Measurements from ENCODE around the gene FYN.
A peak's percentile ranks its signal among the peaks of the same experiment; 100 is the strongest.
"Not testable (repeated sequence)": the region's sequence is repeated elsewhere in the genome, so short reads cannot be mapped to it uniquely, and the experiment has no call there.

The FYN gene

DNA sequence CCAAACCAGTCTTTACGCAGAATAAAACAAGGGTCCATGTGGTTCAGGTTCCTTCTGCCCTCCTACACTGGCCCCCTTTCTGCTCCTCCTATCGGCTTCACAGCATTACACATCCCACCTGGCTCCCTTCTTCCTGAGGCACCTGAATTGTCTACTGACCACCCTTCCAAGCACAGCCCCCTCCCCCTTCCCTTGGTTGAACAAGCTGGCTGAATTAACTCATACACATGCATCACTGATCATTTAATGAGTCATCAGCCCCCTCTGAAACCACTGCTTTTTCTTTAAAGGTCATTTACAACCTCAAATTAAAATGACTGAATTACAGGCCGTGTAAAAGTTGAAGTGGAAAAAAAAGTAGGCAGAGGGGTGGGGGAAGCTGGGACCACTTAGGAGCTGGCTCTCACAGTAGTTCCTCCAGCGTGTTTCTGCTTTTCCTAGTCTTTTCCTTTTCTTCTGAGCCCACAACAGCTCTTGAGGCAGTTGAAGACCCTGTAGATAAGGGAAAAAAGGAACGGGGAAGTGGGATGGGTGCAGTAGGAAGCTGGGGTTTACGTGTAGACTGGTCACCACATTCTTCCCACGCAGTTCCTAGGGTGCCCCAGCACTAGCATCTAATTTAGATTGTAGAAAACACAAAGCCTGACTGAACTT lies 67.6 kb downstream of the FYN start:
- peak; percentile 45 for DNase-seq

DNA sequence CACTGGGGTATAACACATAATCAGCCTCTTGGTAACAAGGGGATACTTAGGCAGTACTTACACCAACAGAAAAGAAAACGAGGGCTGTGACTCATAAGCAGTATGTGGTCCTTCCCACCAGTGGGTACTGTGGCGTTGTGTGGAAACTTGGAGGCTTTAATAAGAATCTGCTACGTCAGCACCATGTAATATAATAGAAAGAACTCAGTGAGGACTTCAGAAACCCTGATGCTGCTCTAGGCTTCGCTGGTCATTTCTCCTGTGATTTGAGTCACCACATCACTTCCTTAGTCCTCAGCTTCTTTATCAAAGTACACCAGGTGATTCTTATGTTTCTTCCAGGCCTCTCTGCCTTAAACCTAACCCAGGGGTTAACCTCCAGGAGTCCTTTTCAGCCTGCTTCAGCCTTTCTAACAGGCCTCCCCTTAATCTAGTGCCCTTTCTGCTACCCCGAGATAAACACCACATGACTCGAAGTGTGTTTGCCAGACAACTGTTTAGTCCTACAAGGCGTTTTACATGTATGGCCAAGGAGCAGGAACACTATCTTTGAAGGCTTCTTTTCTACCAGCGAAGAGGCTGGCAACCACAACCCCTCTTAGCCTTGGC lies 68.5 kb downstream of the FYN start:
- peak; percentile 84 for DNase-seq

DNA sequence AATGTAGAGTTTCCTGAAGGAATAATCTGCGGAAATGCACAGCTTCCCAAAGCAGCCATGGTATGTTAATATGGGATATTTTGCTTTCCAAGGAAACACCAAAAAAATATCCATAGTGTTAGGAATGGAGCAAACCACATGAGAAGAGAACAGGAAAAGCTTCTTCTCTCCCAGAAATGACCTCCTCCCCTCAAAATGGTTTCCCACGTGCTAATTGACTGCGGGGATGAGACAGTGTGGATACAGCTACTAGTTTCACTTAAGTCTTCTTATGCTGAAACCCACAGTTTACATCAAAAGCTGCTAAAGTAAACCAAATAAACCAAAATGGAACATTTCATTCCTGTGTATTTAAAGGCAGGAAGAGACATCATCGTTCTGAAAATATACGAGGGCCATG lies 69.4 kb downstream of the FYN start:
- DNase-seq = no peak

DNA sequence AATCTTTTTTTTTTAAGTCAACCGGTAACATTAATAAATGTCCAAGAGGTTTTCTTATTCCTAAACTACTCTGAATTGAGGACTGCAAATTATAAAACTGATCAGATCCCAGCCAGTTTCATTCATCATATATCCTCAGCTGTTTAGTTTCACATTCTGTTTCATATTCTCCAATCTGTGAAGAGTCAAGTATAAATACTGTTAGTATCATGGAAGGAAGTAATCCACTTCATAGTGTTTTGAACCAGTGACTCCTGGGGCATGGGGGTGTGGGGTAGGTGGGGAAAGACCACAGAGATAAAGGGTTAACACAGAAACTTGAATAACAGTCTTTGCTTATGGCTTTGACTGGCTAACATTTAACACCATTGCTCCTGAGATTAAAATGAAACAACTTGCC lies 69.9 kb downstream of the FYN start:
- DNase-seq = no peak

DNA sequence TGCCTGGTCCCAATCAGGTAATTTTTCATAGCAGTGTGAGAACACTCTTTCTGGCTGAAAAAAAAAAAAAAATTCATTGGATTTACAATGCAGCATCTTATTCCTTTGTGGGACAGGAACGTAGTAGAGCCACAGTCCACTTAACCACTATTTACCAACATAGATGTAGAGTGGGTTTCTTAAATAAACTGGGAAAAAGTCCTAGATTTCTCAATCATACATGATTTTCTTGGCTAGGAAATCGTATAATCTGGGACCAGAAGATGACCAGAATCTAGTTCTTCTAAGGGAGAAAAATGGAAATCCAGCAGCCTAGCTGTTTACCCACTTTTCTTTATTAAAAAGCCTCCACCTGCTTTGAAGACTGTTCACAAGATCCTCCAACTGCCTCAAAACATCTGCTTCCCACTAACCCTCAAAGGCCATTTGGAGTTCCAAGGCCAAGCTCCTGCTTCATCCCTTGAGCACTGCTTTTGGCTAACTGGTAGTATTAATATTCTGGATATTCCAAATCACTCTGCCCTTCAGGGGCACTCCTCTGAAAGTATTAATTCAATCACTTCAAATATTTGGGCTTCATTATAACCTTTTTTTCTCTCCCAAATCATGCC lies 70.4 kb downstream of the FYN start:
- no peak for DNase-seq

DNA sequence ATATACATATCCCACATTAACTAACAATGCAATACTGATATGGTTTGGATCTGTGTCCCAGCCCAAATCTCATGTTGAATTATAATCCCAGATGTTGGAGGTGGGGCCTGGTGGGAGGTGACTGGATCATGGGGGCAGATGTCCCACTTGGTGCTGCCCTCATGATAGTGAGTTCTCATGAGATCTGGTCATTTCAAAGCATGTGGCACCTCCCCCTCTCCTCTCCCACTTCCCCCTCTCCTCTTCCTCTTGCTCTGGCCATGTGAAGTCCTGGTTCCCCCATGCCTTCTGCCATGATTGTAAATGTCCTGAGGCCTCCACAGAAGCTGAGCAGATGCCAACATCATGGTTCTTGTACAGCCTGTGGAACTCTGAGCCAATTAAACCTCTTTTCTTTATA lies 71.2 kb downstream of the FYN start:
- no peak for DNase-seq

DNA sequence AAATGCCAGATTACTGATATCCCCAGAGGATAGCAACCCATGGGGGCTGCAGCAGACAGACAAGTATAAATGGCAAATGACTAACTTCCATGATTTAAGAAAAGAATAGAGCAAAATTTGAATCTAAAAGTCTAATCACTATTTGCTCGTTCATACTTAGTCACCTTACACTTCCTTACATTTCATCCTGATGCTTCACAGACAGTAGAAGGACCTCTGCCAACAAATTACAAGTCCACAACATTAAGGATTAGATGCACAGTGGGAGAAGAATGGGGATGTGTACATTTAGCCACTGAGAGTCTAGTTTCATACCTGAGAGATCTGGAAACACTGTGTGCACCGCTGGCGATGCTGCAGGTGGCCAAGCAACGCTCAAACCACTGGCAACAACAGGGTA lies 72.4 kb downstream of the FYN start:
- no peak for DNase-seq

DNA sequence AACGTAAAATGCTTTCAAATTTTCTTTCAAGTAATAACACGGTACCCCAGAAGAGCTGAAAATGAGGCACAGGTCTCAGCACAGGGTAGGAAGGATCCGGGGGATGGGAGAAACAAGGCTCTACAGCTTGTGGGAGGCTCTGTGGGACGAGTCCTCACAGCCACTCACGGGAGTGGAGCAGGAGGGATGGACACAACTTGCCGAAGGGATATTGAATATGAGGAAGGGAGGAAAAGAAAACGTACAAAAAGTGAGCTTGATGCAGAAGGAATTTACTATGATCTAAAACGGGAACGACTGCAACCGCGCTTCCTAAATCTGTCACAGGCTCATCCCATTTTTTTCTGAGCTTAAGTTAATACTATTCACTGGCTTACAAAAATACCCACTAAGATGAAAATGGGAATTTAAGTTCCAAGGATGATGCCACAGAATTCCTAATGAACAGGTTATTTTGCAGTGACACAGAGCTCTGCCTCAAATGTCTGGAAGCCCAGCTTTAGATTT lies 72.9 kb downstream of the FYN start:
- DNase-seq = no peak

DNA sequence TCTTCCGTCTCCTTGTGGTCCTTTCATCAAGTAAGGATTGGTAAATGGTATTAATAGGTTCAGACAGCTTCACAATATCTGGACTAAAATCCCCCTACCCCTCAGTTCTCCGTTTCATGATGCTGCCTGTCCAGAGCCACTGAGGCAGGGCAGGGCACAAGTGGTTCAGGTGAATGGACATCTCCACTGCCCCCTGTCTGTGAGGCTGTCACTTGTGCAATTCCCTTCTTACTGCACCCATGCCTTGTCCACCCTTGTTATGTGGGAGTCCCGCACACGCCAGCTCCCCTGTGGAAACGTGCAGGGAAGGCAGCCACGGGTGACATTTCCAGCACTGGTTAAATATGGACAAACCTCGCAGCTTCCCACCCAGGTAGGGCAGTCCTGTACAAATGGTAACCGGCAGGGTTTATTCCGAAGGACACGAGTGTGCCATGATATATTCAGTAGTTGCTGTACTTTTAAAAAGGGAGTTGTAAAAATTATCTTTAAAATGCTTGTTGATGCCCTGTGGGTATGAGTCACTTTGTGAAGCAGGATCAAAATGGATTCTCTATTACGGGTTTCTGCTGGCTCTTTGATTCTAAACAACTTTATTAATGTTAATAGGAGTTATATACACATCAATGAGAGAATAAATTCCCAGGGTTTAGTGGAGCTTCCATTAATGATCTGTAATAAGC lies 73.5 kb downstream of the FYN start:
- no peak for DNase-seq

DNA sequence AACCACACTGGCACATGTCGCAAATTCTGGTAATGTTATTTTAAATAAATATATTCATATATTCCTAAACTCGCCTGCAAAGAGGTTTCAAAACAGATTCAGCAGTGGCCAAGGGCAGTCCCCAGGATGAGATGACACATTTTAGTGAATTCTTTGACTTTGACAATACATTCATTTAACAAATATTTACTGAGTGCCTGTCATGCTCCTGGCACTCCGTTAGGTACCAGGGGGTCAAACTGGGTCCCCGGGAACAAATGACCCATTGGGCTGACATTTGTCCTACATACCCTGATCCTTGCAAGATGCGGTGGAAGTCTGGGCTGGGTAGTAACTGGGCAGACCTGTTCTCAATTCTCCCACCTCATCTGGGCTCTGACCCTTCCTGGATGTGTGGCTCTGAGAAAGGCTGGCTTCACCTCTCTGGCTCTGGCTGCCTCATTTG lies 74.9 kb downstream of the FYN start:
- DNase-seq = no peak

DNA sequence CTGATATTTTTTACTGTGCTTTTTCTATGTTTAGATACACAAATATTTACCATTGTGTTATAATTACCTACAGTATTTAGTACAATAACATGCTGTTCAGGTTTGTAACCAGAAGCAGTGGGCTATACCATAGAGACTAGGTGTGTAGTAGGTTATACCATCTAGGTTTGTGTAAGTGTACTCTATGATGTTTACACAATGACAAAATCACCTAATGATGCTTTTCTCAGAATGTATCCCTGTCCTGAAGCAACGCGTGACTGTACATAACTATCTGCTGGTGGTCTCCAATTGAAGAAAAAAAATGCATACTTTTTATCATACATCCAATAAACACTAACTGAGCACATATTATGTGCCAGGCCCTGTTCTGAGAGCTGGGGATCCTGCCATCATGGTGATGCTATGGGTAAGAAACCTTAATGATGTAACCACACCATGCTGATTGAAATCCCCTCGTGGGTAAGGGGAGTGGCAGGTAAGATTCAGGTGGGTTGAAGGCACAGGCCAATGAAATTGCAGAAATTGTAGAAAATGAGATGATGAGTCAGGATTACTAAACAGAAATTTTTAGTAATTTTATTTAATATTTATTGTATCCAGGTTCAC lies 76.8 kb downstream of the FYN start:
- DNase-seq = no peak

DNA sequence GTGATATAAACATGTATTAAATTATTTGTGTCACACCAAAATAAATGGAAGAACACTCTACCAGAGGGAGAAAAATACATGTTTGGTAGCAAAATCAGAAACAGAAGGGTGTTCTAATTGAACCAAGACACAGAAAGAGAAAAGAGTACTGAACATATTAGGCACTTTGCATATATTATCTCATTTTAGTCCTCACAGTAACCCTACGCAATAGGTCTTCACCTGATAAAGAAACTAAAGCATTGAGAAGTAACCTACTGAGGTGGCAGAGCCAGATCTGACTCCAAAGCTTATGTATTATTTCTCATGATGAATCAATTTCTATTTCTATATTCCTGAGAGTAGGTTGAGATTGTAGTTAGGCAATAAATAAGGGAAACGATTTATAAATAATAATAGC lies 77.7 kb downstream of the FYN start:
- no peak for DNase-seq

DNA sequence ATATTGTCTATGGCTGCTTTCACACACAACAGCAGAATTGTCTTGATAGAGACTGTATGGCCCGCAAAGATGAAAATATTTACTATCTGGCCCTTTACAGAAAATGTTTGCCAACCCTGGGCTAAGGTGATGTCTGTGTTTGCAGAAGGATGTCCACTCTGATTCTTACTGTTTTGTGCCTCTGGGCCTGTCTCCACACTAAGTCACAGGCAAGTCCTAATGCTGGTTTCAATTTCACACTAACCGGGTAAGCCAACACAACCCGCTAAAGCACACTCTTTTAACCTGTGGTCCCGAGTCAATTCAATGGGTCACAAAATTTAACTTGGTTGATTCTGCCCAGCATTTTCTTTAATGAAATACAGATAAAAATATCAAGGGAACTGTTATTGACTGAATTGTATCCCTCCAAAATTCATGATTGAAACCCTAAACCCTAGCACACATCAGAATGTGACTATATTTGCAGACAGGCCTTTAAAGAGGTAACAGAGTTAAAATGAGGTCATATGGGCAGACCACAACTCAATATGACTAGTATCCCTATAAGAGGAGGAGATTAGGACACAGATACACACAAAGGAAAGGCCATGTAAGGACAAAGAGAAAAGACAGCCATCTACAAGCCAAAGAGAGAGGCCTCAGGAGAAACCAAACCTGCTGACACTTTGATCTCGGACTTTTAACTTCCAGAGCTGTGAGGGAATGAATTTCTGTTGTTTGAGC lies 78.4 kb downstream of the FYN start:
- peak; percentile 53 for DNase-seq

DNA sequence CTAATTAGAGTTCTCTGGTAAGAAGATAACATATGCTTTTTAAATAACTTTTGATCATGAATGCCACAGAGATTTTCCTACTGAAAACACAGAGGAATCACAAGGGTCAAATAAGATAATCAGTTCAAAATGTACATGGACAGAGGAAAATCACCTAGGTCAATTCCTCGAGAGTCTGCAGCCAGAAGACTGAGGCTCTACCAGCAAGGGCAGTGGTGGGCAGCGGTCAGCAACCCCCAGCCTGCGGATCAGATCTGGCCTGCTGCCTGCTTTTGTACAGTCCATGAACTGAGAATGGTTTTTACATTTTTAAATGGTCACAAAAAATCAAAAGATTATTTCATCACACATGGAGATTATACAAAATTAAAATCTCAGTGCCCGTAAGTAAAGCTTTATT lies 79.0 kb downstream of the FYN start:
- DNase-seq = no peak

DNA sequence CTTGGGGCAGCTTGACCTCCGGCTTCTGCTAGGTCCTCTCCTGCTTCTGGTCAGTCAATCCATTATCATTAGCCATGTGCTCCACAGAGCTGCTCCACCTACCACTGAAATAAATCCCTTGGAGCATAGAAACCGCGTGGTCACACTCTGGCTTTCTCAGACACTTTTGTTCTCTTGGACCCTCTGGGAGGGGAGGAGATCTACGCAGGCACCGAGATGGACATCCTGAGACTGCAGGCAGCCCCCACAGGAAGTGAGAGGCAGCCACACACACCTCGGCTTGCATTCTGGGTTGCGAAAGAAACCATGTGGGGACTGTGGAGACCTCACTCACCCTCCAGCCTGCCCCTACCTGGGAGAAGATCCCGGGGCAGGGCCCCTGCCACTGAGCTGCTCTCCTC lies 79.5 kb downstream of the FYN start:
- DNase-seq = peak; percentile 70

DNA sequence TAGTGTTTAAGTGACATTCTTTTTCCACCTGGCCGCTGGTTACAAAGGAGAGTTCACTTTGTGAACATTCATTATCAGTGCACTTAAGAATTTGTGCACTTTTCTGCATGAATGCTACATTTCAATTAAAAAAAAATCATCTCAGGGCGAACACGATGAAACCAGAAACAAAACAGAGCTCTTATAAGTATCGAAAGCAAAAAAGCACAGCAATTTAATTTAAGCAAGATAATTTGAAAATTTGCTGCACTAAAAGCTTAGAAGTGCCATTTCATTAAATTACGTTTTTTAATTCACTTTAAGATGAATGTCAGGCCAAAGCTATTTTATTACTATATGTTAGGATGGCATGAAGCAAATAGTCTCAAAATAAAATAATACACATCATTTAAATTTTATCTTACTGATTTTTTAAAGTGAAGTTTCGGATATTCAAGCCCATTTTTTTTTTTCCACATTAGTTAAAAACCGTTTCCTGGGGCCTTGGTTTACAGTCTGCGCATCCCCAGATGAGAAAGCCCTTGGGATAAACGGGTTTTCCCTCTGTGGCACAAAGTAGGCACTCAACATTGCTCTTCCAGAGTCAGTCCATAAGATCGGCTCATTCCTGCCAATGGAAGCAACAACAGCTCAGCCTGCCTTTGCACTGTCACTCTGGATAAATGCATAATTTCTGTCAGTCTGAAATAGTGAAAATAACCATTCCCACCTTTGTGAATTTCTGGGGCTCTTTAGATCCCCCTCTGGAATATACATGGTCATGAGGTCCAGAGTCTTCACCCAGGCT lies 80.1 kb downstream of the FYN start:
- DNase-seq = no peak

DNA sequence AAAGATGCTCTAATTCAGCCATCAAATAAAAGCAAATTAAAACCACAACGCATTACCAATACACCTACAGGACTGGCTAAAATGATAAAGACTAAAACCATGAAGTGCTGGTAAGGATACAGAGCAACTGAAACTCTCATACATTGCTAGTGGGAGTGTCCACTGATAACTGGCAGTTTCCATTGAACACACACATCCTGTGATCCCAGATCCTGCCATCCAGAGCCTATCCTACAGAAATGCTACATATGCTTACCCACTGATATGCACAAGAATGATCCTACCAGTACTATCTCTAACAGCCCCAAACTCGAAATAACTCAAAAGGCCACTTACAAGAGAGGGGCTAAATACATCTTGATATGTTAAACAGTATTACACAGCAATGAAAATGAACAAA lies 81.0 kb downstream of the FYN start:
- DNase-seq = no peak

DNA sequence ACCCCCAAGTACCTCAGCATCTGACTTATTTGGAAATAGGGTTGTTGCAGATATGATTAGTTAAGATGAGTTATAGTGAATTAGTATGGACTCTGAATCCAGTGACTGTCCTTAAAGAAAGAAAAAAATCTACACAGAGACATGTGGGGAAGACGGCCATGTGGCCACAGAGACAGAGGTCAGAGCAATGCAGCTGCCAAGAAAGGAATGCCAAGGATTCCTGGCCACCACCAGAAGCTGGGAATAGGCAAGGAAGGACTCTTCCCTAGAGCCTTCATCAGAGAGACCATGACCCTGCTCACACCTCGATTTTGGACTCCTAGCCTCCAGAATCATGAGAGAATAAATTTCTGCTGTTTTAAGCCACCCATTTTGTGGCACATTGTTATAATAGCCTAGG lies 81.8 kb downstream of the FYN start:
- DNase-seq = no peak

DNA sequence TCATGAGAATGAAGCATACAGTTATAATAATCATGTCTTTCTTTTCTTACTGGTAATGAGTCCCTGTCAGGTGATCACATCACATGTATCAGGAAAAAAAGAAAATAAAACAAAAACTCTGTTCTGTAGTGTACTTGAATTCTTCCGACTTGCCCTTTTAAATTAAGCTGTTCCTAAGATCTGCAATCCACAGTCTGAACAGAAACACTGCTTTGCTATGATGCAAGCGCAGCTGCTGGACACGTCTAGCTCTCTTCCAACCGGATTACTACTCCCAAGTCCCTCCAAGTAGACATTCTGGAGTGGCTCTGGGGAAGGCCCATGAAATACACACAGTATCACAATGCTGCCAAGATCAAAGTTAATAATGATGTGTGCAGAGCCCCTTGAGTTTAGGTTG lies 83.7 kb downstream of the FYN start:
- no peak for DNase-seq

DNA sequence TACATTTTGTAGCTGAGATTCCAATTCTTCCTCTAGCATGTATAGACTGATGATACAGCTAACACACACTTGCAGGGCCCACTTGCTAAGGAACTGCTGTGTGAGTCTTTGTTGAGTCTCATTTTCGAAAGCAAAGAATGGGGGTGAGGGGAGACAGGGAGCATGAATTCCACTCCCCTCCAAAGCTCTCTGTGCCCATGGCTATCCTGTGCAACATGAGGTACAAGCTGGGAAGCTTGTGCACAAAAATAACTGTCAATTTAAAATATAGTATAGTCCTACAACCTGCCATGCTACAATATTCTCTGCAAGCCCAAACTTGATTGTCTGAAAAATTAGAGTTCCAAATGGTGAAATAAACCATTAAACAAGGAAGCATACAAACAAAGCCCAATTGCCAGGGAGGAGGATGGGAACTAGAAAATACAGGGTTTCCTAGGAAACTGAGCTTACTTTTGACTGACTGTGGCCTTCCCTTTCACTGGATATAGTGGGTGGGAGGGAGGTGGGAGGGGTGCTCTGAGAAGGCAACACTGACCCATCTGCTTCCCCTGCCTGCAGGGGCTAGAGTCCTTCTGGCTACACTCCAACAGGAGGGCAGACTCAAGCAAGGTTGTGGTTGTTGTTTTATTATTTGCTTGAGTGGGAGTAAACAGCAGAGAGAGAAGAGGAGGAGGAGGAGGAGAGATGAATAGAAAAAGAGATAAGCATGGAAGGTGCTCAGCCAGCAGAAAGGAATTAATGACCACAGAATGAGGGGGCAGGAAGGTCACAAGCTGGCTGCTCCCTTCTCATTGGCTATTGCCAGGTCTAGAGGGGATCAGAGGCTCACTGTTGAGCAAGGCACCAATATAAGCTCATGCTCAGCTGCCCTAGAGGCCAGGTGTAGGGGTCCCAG lies 84.6 kb downstream of the FYN start:
- DNase-seq = no peak

DNA sequence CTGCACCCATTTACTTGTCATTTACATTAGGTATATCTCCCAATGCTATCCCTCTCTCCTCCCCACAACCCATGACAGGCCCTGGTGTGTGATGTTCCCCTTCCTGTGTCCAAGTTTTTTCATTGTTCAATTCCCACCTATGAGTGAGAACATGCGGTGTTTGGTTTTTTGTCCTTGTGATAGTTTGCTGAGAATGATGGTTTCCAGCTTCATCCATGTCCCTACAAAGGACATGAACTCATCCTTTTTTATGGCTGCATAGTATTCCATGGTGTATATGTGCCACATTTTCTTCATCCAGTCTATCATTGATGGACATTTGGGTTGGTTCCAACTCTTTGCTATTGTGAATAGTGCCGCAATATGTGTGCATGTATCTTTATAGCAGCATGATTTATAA lies 87.1 kb downstream of the FYN start:
- DNase-seq = not testable (repeated sequence)

All from CD4-positive, alpha-beta T cell treated with Interleukin-12 subunit alpha and Interleukin-12 subunit beta, for 1 hour (primary cell).